Mesenchymal stem cell (in vitro differentiated cells and primary cell): Measurements from ENCODE around the gene TRAIP.

ENCODE experiments used
- DNase-seq: peaks from one replicate; pipeline ENCODE4 v3.0.0-alpha.2; 2013
- H2AFZ ChIP-seq: one replicate; pipeline ENCODE4 v1.6.1; 2013; ENCODE audit warnings: low read depth, mild to moderate bottlenecking, control low read depth, inconsistent platforms, low read length, moderate library complexity
- H2AK5ac ChIP-seq: 2 replicates; pipeline ENCODE4 v1.6.1; 2013; ENCODE audit warnings: low read length, moderate library complexity, mild to moderate bottlenecking, inconsistent platforms; ENCODE audit not compliant: severe bottlenecking
- H2BK120ac ChIP-seq: one replicate; pipeline ENCODE4 v1.6.1; 2013; ENCODE audit warnings: low read depth, mild to moderate bottlenecking, inconsistent platforms, low read length, moderate library complexity
- H2BK12ac ChIP-seq, 2 experiments: one replicate each; pipeline ENCODE4 v1.6.1; 2013; ENCODE audit warnings: inconsistent platforms in 2 of 2, low read length in 2 of 2, mild to moderate bottlenecking in 2 of 2, moderate library complexity in 2 of 2, control low read depth in 1 of 2
- H2BK15ac ChIP-seq: one replicate; pipeline ENCODE4 v1.6.1; 2013; ENCODE audit warnings: mild to moderate bottlenecking, low read depth, inconsistent platforms; ENCODE audit not compliant: poor library complexity, severe bottlenecking
- H2BK5ac ChIP-seq: 2 replicates; pipeline ENCODE4 v1.6.1; 2013; ENCODE audit warnings: low read depth, mild to moderate bottlenecking, low read length, control low read depth, inconsistent platforms; ENCODE audit not compliant: poor library complexity, severe bottlenecking
- H3K14ac ChIP-seq, 2 experiments: one replicate each; pipeline ENCODE4 v1.6.1; 2013; ENCODE audit warnings: inconsistent platforms in 2 of 2, low read length in 2 of 2, control low read depth in 1 of 2, mild to moderate bottlenecking in 1 of 2, moderate library complexity in 1 of 2
- H3K18ac ChIP-seq, 2 experiments: one replicate each; pipeline ENCODE4 v1.6.1; 2013; ENCODE audit warnings: inconsistent platforms in 2 of 2, low read length in 2 of 2, control low read depth in 1 of 2, low read depth in 1 of 2, mild to moderate bottlenecking in 1 of 2
- H3K23ac ChIP-seq, 2 experiments: one replicate each; pipeline ENCODE4 v1.6.1; 2013; ENCODE audit warnings: inconsistent platforms in 2 of 2, low read length in 2 of 2, mild to moderate bottlenecking in 2 of 2, moderate library complexity in 2 of 2, control low read depth in 1 of 2
- H3K27ac ChIP-seq: 2 replicates; pipeline ENCODE4 v1.5.1; 2013; ENCODE audit warnings: mild to moderate bottlenecking, moderate library complexity, low read length, control low read depth, inconsistent platforms; ENCODE audit not compliant: poor library complexity, severe bottlenecking
- H3K27me3 ChIP-seq, 2 experiments: 2 replicates each; pipeline versions ENCODE4 v1.6.1 to v1.7.0; 2013; ENCODE audit warnings: low read length in 2 of 2, mild to moderate bottlenecking in 2 of 2, moderate library complexity in 2 of 2, control low read depth in 1 of 2, inconsistent platforms in 1 of 2; ENCODE audit not compliant: control insufficient read depth in 1 of 2, insufficient read depth in 1 of 2
- H3K36me3 ChIP-seq, 2 experiments: 2 replicates each; pipeline versions ENCODE4 v1.6.1 to v1.7.0; 2013; ENCODE audit warnings: low read length in 2 of 2, control low read depth in 1 of 2, inconsistent platforms in 1 of 2, low read depth in 1 of 2, mild to moderate bottlenecking in 1 of 2; ENCODE audit not compliant: insufficient read depth in 2 of 2, control insufficient read depth in 1 of 2
- H3K4ac ChIP-seq, 2 experiments: one replicate each; pipeline ENCODE4 v1.6.1; 2013; ENCODE audit warnings: inconsistent platforms in 2 of 2, low read length in 2 of 2, mild to moderate bottlenecking in 2 of 2, moderate library complexity in 2 of 2, control low read depth in 1 of 2, low read depth in 1 of 2
- H3K4me1 ChIP-seq: 2 replicates; pipeline ENCODE4 v1.6.1; 2013; ENCODE audit warnings: low read depth, low read length, control low read depth; ENCODE audit not compliant: control insufficient read depth, insufficient read depth
- H3K4me2 ChIP-seq: 2 replicates; pipeline ENCODE4 v1.6.1; 2013; ENCODE audit warnings: low read length, mild to moderate bottlenecking, inconsistent platforms; ENCODE audit not compliant: poor library complexity, severe bottlenecking
- H3K4me3 ChIP-seq, 2 experiments: 2 replicates each; pipeline versions ENCODE4 v1.5.1 to v1.7.0; 2013; ENCODE audit warnings: low read length in 2 of 2, mild to moderate bottlenecking in 2 of 2, control low read depth in 1 of 2, low read depth in 1 of 2; ENCODE audit not compliant: insufficient read depth in 1 of 2
- H3K79me1 ChIP-seq: replicated peaks from 2 replicates; pipeline ENCODE4 v1.6.1; 2013; ENCODE audit warnings: mild to moderate bottlenecking, control low read depth, low read length, inconsistent platforms; ENCODE audit not compliant: poor library complexity, severe bottlenecking
- H3K9ac ChIP-seq: 2 replicates; pipeline ENCODE4 v1.7.0; 2013; ENCODE audit warnings: mild to moderate bottlenecking, low read length, moderate library complexity
- H3K9me3 ChIP-seq: 2 replicates; pipeline ENCODE4 v1.7.0; 2013; ENCODE audit warnings: mild to moderate bottlenecking, low read length; ENCODE audit not compliant: control insufficient read depth
- H4K8ac ChIP-seq: one replicate; pipeline ENCODE4 v1.6.1; 2013; ENCODE audit warnings: inconsistent platforms, mild to moderate bottlenecking, low read length, moderate library complexity
- H4K91ac ChIP-seq: one replicate; pipeline ENCODE4 v1.6.1; 2013; ENCODE audit warnings: mild to moderate bottlenecking, low read length, inconsistent platforms
- WGBS: methylation state at CpG from one replicate; pipeline ENCODE4 v1.1.7; 2013; ENCODE audit warnings: mixed read lengths; 5-methylcytosine and 5-hydroxymethylcytosine counted together

TRAIP gene

DNA sequence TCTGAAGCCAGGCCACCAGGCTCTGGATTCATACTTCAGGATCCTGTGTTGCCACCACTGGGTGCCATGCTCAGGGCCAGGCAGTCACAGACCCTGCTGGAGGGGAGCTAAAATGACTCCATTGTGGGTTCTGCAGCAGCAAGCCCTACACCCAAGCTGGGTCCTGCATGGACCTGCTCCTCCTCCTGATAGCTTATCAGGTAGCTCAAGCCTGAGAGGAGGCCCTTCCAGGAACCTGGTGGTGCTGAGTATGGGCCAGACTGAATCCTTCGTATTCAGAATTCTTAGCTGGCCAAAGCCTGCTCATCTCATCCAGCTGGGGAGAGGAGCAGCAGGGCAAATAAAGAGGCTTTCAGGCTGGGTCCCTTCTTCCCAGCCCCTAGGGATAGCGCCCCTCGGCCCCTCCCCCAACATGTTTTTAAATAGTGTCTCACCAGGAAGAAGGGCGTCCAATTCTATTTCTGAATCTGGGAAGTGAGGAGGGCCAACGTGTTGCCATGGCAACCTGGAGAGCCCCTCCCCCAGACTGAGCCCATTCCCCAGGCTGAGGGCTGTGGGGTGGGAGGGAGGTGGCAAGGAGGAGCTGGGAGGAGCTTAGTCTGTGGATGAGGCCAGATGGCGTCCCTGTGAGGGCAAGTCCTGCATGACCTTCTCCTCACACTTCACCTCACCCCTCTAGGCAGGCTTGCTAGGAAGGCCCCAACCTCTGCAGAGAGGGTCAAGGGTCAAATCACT, 24.4 kb upstream of the TRAIP start:
- H2AFZ ChIP-seq = no peak overlapping the region
- WGBS = 63% methylated on average over 3 of the region's 6 CpGs
- no peak overlapping the region for H3K4ac ChIP-seq
- H3K36me3 ChIP-seq = no peaks in the 10 kb centered on the region
- H2BK12ac ChIP-seq = no peak overlapping the region
- no peak overlapping the region for H3K18ac ChIP-seq
- H3K9me3 ChIP-seq = no peaks in the 10 kb centered on the region
- no peak for DNase-seq
- H2AK5ac ChIP-seq = no peak overlapping the region
- no peak overlapping the region for H3K4me3 ChIP-seq
- H3K27ac ChIP-seq = no peak overlapping the region
- H3K27me3 ChIP-seq = peaks cover 35 to 44% of the 10 kb centered on the region in 2 experiments
- H4K8ac ChIP-seq = no peak overlapping the region
- H3K23ac ChIP-seq = no peak overlapping the region
- no peak overlapping the region for H3K14ac ChIP-seq
- H2BK120ac ChIP-seq = no peak overlapping the region
- H3K4me2 ChIP-seq = no peak overlapping the region
- no peak overlapping the region for H3K9ac ChIP-seq
- no peak overlapping the region for H4K91ac ChIP-seq
- H2BK5ac ChIP-seq = no peak overlapping the region
- no peak overlapping the region for H2BK15ac ChIP-seq
- no peaks in the 10 kb centered on the region for H3K4me1 ChIP-seq
- no peaks in the 10 kb centered on the region for H3K79me1 ChIP-seq

DNA sequence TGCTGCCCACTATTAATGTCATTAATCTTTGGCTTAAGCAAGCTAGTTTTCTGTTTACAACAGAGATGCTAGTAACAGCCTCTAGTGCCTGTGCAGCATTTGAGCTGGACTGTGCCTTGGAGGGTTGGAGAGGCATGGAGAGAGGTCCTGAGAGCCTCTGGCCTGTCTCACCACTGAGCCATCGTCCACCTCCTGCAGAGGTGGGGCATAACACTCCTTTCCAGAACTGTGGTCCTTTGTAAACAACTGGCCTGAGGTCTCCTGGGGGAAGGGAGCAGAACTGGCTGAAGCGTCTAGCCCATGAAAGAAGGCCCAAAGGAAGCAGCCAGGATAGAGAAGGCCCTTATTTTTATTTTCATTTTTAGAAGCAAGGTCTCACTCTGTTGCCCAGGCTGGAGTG, 23.4 kb upstream of the TRAIP start:
- no peak overlapping the region for H2BK12ac ChIP-seq
- no peaks in the 10 kb centered on the region for H3K9me3 ChIP-seq
- H3K36me3 ChIP-seq = no peaks in the 10 kb centered on the region
- no peak overlapping the region for H3K4ac ChIP-seq
- H2BK5ac ChIP-seq = no peak overlapping the region
- H2AFZ ChIP-seq = no peak overlapping the region
- no peak overlapping the region for H4K8ac ChIP-seq
- H2BK15ac ChIP-seq = no peak overlapping the region
- DNase-seq = no peak
- H3K18ac ChIP-seq = no peak overlapping the region
- H3K9ac ChIP-seq = no peak overlapping the region
- H3K4me3 ChIP-seq = no peak overlapping the region
- no peak overlapping the region for H3K14ac ChIP-seq
- H3K4me2 ChIP-seq = no peak overlapping the region
- H2BK120ac ChIP-seq = no peak overlapping the region
- H3K79me1 ChIP-seq = no peaks in the 10 kb centered on the region
- 68% methylated on average over 2 of the region's 2 CpGs for WGBS
- peak overlapping the region in 1 of 2 experiments; percentile 34 for H3K23ac ChIP-seq
- no peaks in the 10 kb centered on the region for H3K4me1 ChIP-seq
- no peak overlapping the region for H4K91ac ChIP-seq
- H3K27ac ChIP-seq = no peak overlapping the region
- H3K27me3 ChIP-seq = peaks cover 37 to 54% of the 10 kb centered on the region in 2 experiments
- no peak overlapping the region for H2AK5ac ChIP-seq

DNA sequence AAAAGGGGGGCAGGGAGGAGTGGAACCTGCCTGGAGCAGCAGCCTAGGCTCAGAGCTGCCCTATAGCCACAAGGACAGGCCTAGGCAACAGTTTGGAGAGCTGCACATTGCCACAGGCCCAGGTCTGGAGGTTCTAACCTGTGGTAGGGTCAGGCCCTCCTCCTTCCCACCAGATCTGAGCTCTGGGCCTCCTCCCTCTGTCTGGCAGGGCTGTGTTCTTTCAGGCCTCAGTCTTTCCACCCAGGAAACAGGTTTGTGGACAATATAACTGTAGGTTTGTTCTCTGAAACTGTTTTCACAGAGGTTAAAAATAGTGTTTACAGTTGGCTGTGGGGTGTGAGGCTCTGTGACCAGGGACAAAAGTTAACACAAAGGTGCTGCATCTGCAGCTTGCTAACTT, 22.3 kb upstream of the TRAIP start:
- H3K9ac ChIP-seq = no peak overlapping the region
- H2BK12ac ChIP-seq = no peak overlapping the region
- no peak overlapping the region for H2AK5ac ChIP-seq
- no peak overlapping the region for H4K8ac ChIP-seq
- no peak overlapping the region for H3K4me2 ChIP-seq
- H3K27me3 ChIP-seq = peaks cover 46 to 64% of the 10 kb centered on the region in 2 experiments
- no peak overlapping the region for H2BK5ac ChIP-seq
- H2BK120ac ChIP-seq = no peak overlapping the region
- no peak overlapping the region for H3K4ac ChIP-seq
- H3K4me1 ChIP-seq = no peaks in the 10 kb centered on the region
- H3K4me3 ChIP-seq = no peak overlapping the region
- no peaks in the 10 kb centered on the region for H3K79me1 ChIP-seq
- H3K23ac ChIP-seq = no peak overlapping the region
- H3K14ac ChIP-seq = no peak overlapping the region
- no peak overlapping the region for H4K91ac ChIP-seq
- H2AFZ ChIP-seq = no peak overlapping the region
- H3K36me3 ChIP-seq = no peaks in the 10 kb centered on the region
- H3K9me3 ChIP-seq = no peaks in the 10 kb centered on the region
- no peak overlapping the region for H2BK15ac ChIP-seq
- H3K18ac ChIP-seq = no peak overlapping the region
- H3K27ac ChIP-seq = no peak overlapping the region
- DNase-seq = no peak

DNA sequence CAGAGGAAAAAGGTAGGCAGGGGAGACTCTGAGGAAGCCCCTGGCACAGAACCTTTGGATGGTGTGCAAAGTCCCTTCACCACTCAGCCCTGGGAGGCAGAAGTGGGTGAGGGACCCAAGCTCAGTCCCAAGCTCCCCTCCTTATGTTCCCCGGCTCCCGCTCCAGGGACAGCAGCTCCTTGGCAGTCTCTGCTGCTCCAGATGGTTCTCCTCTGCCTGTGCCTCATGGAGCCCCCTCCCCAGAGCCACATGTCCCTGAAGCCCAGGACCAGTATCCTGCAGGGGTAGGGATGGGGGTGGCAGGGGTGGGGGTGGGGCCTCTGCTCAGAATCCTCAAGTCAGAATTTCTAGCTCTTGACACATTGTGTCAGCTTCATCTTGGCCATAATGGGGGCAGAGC, 21.4 kb upstream of the TRAIP start:
- Histone ChIP-seq H3K9me3 (no peaks in the 10 kb centered on the region), H3K4me2 (no peak overlapping the region), H4K91ac (no peak overlapping the region), H3K18ac (no peak overlapping the region), H3K27ac (no peak overlapping the region), H2AFZ (no peak overlapping the region), H2BK12ac (no peak overlapping the region), H3K27me3 (peaks cover 46 to 60% of the 10 kb centered on the region in 2 experiments), H3K4me1 (no peaks in the 10 kb centered on the region), H3K79me1 (no peaks in the 10 kb centered on the region), H3K4ac (no peak overlapping the region), H3K23ac (no peak overlapping the region), H4K8ac (peak overlapping the region; percentile 25), H2BK5ac (no peak overlapping the region), H2BK15ac (no peak overlapping the region), H3K9ac (no peak overlapping the region), H3K36me3 (no peaks in the 10 kb centered on the region), H3K4me3 (no peak overlapping the region), H2AK5ac (no peak overlapping the region), H3K14ac (no peak overlapping the region), H2BK120ac (no peak overlapping the region)
- DNase-seq = no peak
- WGBS = no CpG with 5 or more reads among the region's 2 CpGs
